Umbilical cord (tissue), 2 donors: Measurements from ENCODE around the gene CDKL2. TPM values are rescaled to one million over a fixed set of nuclear protein-coding genes. Genes with fewer than 3 reads are reported as not detected.
A peak's percentile ranks its signal among the peaks of the same experiment; 100 is the strongest.
"Not testable (repeated sequence)": the region's sequence is repeated elsewhere in the genome, so short reads cannot be mapped to it uniquely, and the experiment has no call there.

ENCODE experiments used
- DNase-seq: peaks from one replicate; pipeline ENCODE4 v3.0.0-alpha.2; 2015; ENCODE audit warnings: low spot score
- total RNA-seq: library from RNA; depleted of rRNA; stranded (reverse); fragments of >200 nt; gene quantifications from one replicate; pipeline ENCODE4 v1.2.3, GENCODE V29; 2014; ENCODE audit warnings: low replicate concordance; ENCODE audit not compliant: insufficient read depth

Gene CDKL2
- 1.2 TPM for total RNA-seq

- DNase-seq = peak; percentile 86
Measured at GRCh38 chr4:75630174-75630936, at the start of gene CDKL2. Gene CDKL2, minus strand, starts transcription at chr4:75630528. Its CDS starts 4,540 bp downstream, at chr4:75625988.

DNA sequence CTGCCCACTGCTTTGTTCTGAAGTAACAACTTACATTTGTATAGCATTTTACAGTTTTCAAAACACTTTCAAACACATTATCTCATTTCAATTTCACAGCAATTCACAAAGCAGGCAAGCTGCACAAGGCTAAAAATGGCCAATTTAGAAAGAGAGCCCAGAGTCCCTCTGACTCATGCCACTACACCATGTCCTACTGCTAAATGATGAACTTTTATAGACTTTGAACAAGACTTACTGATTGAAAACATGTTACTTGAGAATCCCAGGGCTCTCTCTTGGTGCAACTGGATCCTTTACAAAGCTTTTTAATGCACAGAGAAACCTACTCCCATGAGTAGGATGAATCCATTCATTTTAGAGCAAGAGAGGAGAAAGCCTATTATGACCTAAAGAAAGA, 48.6 kb upstream of the CDKL2 start:
- no peak for DNase-seq

GRCh38 chr4:75678473-75678872, 48.1 kb upstream of the CDKL2 start:
- DNase-seq = no peak

GRCh38 chr4:75675004-75675531, 44.7 kb upstream of the CDKL2 start:
- DNase-seq = no peak

DNA sequence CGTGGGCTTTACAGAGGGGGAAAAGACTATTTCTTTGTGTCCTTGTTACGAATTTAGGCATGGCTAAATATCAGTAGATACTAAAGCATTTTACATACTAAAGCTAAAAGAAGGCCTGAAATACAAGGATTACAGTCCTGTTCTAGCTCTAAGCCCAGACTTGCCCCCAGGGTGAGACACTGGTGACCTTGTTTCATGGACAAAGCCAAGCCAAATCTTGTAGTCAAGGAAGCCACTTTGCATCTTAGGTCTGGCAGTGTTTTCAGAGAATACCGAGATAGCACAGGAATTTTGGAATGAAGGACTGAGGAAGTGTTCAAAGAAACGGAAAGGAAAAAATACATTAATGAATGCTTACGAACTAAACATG, 43.6 kb upstream of the CDKL2 start:
- DNase-seq = peak; percentile 27

DNA sequence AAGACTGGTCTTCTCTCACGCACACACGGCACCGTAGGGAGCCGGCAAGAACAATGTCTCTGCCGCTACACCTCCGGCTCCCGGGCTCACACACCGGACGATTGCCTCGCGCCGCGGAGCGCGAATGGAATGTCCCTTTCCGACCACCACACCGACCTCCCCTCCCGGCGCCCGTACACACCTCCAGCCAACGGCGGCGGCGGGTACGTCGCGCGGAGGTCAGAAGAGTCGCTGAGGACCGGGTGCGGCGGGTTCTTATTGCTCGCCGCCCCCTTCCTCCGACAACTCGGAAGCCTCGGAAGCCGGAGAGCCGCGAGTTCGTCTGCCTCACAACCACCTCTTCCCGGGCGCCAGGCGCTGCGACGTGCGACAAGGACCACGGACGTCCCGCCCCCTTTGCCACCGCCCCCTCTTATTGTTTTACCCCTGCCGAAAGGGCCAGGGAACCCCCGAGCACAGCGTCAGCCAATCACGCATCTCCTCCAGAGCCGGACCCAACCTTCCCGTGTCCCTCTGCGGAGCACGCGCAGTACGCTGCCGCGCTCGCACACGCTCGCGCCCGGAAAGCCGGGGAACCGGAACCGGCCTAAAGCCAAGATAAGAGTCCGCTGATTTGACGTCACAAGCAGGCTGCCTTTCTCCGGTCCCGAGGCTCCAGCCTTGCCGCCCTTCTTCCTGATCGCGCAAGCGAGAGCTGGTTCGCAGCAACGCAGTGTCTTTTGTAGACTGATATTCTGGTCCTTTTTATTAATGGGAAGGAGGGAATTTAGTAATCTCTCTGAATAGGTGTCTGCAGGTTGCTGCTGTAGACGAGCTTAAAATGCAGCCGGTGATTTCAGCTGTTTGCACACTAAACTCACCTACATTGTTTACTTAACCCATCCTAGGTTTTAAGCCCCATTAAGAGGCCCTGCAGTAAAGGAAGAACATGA, 43.0 kb upstream of the CDKL2 start, which contains the start of gene G3BP2:
Gene G3BP2 (minus strand): TSS at position 385 of the 932 bp plus-strand sequence. CDS start 11,386 bp downstream, outside the sequence.
- peak; percentile 99 for DNase-seq

DNA sequence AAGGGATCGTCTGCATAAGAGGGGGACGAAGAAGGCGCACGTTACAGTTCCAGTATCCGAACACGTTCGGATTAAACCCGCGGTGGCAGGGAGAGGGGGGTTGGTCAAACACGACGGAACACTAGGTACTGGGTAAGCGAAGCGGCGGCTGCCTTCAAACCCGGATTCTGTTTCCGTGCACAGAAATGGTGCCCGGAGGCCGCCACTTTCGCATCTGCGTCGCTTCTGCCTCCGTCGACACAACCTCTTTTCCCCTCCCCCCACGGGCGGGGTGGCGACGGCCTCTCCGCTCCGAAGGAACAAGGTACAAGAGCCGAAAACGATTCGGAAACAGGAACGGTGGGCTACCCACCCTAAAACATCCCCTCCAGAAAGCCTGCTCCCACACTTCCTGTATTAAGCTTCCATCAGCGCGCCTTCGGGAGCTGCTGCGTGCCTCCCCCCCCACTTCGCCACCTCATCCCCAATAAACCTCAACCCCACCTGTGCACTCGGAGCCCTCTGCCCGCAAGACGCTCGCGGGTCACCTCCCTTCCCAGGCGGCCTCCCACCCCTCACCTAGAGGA, 42.2 kb upstream of the CDKL2 start:
- DNase-seq = peak; percentile 64

DNA sequence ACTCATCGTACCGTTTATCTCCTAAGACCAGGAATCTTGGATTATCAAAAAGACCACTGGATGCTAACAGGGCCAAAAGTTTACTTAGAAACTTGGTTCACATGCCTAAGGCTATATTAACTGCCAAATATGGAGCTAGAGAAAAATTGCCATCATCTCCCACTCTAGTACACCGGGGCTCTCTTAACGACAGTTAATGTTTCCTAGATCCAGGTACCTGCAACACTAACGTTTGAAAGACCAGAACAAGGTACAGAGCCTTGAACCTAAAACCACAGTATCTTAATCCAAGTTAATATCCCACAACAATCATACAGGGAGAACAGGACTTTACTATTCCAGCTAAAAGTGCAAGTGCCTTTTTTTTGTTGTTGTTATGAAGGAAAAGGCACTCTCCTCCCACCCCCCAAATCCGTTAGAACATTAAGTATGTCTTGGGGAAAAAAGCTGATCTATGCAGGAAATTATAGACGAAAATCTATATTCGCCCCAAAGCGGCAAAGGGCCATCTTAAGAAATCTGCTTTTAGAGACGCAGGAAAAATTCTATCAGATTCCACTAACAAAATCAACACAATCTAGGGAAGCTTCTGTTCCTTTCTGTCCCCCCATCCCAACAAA, 41.6 kb upstream of the CDKL2 start:
- DNase-seq = peak; percentile 29

DNA sequence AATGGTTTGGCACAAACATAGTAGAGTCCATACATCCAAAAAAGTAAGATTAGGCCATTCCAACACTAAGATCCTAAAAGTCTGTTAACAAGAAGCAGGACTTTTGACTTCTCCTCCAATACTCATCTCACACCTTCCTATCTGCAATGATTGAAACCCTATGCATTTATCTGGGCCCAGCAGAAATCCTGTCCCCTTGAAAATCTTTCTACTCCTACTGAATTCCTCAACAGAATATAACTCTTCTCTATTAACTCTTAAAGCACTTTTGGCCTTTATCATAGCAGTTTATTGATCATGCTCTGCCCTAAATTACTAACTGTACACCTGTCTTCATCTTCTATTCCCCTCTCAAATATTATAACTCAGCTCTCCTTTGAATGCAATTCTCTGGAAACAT, 38.3 kb upstream of the CDKL2 start:
- DNase-seq = no peak

- DNase-seq = not testable (repeated sequence)
Measured at GRCh38 chr4:75667636-75668035, 37.3 kb upstream of the CDKL2 start.

DNA sequence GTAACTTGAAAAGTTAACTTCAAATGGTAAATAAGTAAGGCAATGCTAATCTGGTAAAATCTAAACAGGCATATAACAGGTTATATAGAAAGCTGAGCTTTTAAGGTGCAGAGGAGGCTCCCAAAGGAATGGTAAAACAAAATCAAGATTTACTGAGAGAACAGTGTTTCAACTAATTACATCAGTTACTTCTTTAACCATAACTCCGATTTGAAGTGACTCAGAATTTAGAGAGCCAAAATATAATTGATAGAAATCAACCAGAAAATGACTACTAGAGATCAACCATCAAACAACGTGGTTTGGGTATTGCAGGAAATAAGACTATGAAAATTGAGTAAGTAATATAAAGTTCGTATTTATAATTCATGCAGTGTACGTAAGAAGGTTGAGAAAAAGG, 36.0 kb upstream of the CDKL2 start:
- no peak for DNase-seq

GRCh38 chr4:75664604-75665003, 34.3 kb upstream of the CDKL2 start:
- not testable (repeated sequence) for DNase-seq

DNA sequence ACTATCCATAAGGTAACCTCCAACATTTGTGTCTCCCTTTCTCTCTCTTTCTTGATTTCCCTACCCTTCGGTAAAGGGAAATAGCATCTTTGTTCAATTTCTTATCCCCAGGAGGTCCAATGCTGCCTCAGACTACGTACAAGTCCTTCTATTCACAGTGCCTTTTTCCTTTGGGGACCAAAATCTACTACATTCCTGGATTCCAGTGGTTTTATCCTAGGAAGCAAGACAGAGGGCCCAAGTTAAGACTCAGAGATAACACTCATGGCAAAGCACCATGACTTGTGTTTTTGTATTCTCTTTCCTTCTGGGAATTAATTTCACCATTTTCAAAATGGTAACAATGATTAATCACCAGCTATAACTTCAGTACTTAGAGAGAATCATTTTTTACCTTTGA, 32.3 kb upstream of the CDKL2 start:
- no peak for DNase-seq

DNA sequence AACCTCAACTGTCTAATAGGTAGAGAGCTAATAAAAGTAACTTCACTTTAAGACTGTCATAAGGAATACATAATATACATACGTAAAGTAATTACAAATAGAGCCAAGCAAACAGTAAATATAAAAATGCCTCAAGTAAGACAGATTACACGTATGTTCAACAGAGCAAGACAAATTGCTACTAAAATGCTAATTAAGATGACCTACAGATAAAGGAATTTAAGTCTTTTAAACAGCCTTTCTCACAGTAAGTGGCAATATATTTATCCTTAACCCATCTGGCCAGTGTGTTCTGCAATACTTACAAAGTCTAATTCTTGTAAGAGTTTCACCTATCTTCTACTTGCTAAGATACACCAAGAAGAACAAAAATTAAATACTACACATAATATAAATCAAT, 30.2 kb upstream of the CDKL2 start:
- no peak for DNase-seq

- DNase-seq = no peak
Measured at GRCh38 chr4:75659512-75660031, 29.2 kb upstream of the CDKL2 start.

DNA sequence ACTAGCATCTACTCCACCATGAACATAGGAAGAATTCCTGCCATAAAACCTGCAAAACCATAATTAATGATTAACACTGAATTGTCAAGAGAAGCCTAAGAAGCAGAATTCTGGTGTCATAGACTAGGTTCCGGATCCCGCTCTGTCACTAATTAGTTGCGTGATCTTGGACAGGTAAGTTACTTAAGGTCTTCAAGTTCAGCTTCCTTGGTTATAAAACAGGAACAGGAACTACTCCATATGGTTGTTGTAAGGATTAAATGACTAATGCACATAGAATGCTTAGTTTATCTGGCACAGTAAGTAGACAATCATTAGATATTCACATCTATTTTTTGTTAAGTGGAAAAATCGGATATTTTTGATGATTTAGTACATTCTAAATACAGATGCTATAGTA, 28.5 kb upstream of the CDKL2 start:
- DNase-seq = no peak

DNA sequence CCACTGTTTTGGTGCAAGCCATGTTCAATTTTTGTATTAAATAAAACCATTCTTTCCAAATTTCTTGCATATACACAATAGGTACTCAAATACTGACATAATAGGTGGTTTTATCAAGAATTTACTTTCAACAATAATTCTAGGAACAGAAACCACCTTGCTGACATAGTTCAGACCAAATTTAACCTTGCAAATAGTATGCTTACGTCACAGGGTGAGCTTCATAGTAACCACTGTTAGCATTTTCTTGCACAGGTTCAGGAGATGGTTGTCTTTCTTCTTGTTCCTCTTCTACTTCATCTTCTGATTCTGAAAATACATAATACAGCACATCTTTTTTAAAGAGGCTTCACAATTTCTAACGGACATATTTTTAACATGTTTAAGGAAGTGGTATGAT, 25.2 kb upstream of the CDKL2 start:
- DNase-seq = no peak

DNA sequence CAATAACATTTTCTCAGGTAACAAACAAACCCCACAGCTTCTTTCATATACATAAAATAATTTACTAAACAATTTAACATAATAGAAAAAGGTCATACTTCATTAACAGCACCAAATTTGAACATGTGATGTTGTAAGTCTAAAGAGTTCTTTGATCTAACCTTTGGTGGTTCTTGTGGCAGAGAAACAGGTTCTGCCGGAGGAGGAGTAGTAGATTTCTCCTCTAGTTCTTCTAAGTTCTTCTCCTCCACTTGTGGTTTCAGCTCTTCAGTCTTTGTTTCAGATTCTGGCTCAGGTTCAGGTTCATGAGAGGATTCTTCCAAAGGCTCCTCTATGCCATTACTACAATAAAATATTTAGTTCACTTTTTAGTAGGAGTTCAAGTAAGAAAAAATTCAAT, 24.6 kb upstream of the CDKL2 start:
- no peak for DNase-seq

- no peak for DNase-seq
Measured at GRCh38 chr4:75653845-75654503, 23.6 kb upstream of the CDKL2 start.

DNA sequence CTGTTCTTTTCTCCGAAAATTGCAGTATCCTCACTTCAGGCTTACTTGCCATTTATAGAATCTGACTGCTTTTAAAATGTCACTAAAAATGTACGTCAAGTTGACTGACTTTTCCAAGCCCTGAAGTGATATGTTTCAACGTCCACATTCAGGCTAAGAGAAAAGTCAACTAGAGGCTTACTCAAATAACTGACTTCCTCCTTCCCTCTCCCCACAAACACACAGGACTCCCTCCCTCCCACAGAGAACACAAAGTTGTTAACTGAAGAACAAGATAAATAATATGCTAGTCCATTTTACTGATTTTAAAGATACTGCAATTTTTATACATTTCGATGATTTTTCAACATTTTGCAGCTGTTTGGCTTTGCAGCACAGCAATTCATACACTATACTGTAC, 13.8 kb upstream of the CDKL2 start:
- DNase-seq = no peak

GRCh38 chr4:75643651-75644050, 13.3 kb upstream of the CDKL2 start:
- no peak for DNase-seq
